CD4-positive, CD25-positive, alpha-beta regulatory T cell (primary cell): ENCODE measurements around the gene GPR32. TPM values are rescaled to one million over a fixed set of nuclear protein-coding genes. Genes with fewer than 3 reads are reported as not detected.
"Not testable (repeated sequence)": the region's sequence is repeated elsewhere in the genome, so short reads cannot be mapped to it uniquely, and the experiment has no call there.

ENCODE experiments used
- ATAC-seq, 2 donors: fragments of 150-1000 bp; cut with Tn5 transposase; one replicate each; pipeline ENCODE4 v1.10.0; 2021; ENCODE audit warnings: low read depth in 2 of 2, moderate number of reproducible peaks in 2 of 2, moderate library complexity in 1 of 2
- DNase-seq, 3 donors: peaks; one replicate each; pipeline versions ENCODE4 v3.0.0 to v3.0.0-alpha.2; 2012 to 2022; ENCODE audit warnings: mixed read lengths in 1 of 3
- H3K27ac ChIP-seq: one replicate; pipeline ENCODE4 v1.7.0; 2013; ENCODE audit warnings: mild to moderate bottlenecking, low read length; ENCODE audit not compliant: insufficient read depth, poor library complexity, severe bottlenecking
- H3K27me3 ChIP-seq: one replicate; pipeline ENCODE4 v1.7.0; 2013; ENCODE audit warnings: low read length; ENCODE audit not compliant: control insufficient read depth, insufficient read depth
- H3K36me3 ChIP-seq: one replicate; pipeline ENCODE4 v1.7.0; 2013; ENCODE audit warnings: mild to moderate bottlenecking, low read length, moderate library complexity; ENCODE audit not compliant: control insufficient read depth, insufficient read depth
- H3K4me1 ChIP-seq: 2 replicates; pipeline ENCODE4 v1.7.0; 2013; ENCODE audit warnings: mild to moderate bottlenecking, low read length; ENCODE audit not compliant: insufficient read depth, control insufficient read depth, poor library complexity, severe bottlenecking
- H3K4me3 ChIP-seq: one replicate; pipeline ENCODE4 v1.7.0; 2013; ENCODE audit warnings: low read depth, mild to moderate bottlenecking, low read length, moderate library complexity
- H3K9me3 ChIP-seq, 2 experiments: 1 replicate in 1 of 2; 2 replicates in 1 of 2; pipeline ENCODE4 v1.7.0; 2013; ENCODE audit warnings: low read length in 2 of 2, mild to moderate bottlenecking in 1 of 2, moderate library complexity in 1 of 2; ENCODE audit not compliant: control insufficient read depth in 2 of 2
- H3K27ac Mint-ChIP-seq, 3 donors: one replicate each; pipeline ENCODE4 v1.8.0; 2020 to 2022; ENCODE audit warnings: mild to moderate bottlenecking in 3 of 3, mixed read lengths in 3 of 3, moderate library complexity in 2 of 3
- H3K27me3 Mint-ChIP-seq: one replicate; pipeline ENCODE4 v1.8.0; 2022; ENCODE audit warnings: mild to moderate bottlenecking, mixed read lengths
- H3K36me3 Mint-ChIP-seq: one replicate; pipeline ENCODE4 v1.8.0; 2020; ENCODE audit warnings: mixed read lengths
- H3K4me1 Mint-ChIP-seq, 4 donors: one replicate each; pipeline ENCODE4 v1.8.0; 2020 to 2022; ENCODE audit warnings: mixed read lengths in 4 of 4, mild to moderate bottlenecking in 1 of 4
- H3K4me3 Mint-ChIP-seq, 4 donors: one replicate each; pipeline ENCODE4 v1.8.0; 2020 to 2022; ENCODE audit warnings: mild to moderate bottlenecking in 4 of 4, mixed read lengths in 4 of 4, moderate library complexity in 3 of 4
- H3K9me3 Mint-ChIP-seq, 7 donors: one replicate each; pipeline ENCODE4 v1.8.0; 2020 to 2022; ENCODE audit warnings: mixed read lengths in 7 of 7, mild to moderate bottlenecking in 3 of 7, moderate library complexity in 2 of 7
- polyA plus RNA-seq, 4 donors: library from polyadenylated mRNA; unstranded; fragments of 300-500 nt; fragmentation: Illumina TruSeq; gene quantifications; one replicate each; pipeline ENCODE4 v1.2.3, GENCODE V29; 2021
- total RNA-seq: library from RNA; stranded (reverse); gene quantifications from one replicate; pipeline ENCODE4 v1.2.3, GENCODE V29; 2022

Gene GPR32
- total RNA-seq = not detected
- not detected for polyA plus RNA-seq

- peaks cover 13% of the 10 kb centered on the region for H3K27me3 Mint-ChIP-seq
- H3K4me3 ChIP-seq, DNase-seq, H3K4me1 Mint-ChIP-seq, H3K27ac ChIP-seq, H3K9me3 Mint-ChIP-seq, H3K36me3 ChIP-seq, H3K4me1 ChIP-seq, H3K27ac Mint-ChIP-seq, H3K4me3 Mint-ChIP-seq, ATAC-seq, H3K27me3 ChIP-seq, H3K36me3 Mint-ChIP-seq, H3K9me3 ChIP-seq: not testable (repeated sequence)
These were observed at the start of gene GPR32 for GRCh38 chr19:50770164-50770563. Gene GPR32 (plus strand): TSS chr19:50770464. CDS start chr19:50770601, 137 bp downstream.

DNA sequence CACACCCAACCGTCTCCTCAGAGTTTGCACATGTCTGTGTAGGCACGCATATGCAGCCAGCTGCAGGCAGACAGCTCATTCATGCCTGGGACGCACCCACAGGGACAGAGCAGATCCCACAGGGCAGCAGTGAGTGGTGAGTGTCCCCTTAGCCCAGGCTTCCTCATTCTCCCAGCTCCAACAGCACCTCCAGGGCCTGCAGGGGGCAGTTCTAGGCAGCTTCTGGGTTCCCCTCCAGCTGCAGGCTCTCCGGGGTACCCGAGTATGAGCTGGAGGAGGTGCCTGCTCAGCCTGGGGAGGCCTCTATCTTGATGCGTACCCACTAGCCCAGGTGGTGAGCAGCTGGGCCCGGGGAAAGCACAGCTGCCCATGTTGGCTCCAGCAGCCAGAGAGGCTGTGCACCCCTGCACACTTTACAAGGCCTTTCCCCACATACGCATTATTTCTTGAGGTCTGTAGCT is 49.3 kb upstream of the GPR32 start:
- Histone ChIP-seq H3K27ac (no peak overlapping the region), H3K36me3 (no peaks in the 10 kb centered on the region), H3K4me1 (peaks cover 19% of the 10 kb centered on the region), H3K4me3 (no peak overlapping the region), H3K27me3 (peaks cover 4% of the 10 kb centered on the region), H3K9me3 (no peaks in the 10 kb centered on the region)
- H3K36me3 Mint-ChIP-seq = no peaks in the 10 kb centered on the region
- peaks cover 66% of the 10 kb centered on the region for H3K27me3 Mint-ChIP-seq
- H3K27ac Mint-ChIP-seq = no peak overlapping the region
- H3K9me3 Mint-ChIP-seq = peaks cover 0 to 12% (median 1%) of the 10 kb centered on the region in 7 donors
- H3K4me1 Mint-ChIP-seq = peaks cover 0 to 39% (median 4%) of the 10 kb centered on the region in 4 donors
- DNase-seq (no peak), ATAC-seq (no peak)
- H3K4me3 Mint-ChIP-seq = peak overlapping the region in 2 of 4 donors; percentile 32 to 65

- Histone ChIP-seq H3K9me3 (no peaks in the 10 kb centered on the region), H3K27ac (no peak overlapping the region), H3K4me3 (no peak overlapping the region), H3K4me1 (peaks cover 19% of the 10 kb centered on the region), H3K27me3 (peaks cover 4% of the 10 kb centered on the region), H3K36me3 (no peaks in the 10 kb centered on the region)
- no peak for DNase-seq
- peaks cover 0 to 15% (median 1%) of the 10 kb centered on the region in 7 donors for H3K9me3 Mint-ChIP-seq
- H3K4me1 Mint-ChIP-seq = peaks cover 0 to 44% (median 4%) of the 10 kb centered on the region in 4 donors
- no peak for ATAC-seq
- peaks cover 67% of the 10 kb centered on the region for H3K27me3 Mint-ChIP-seq
- no peak overlapping the region for H3K27ac Mint-ChIP-seq
- H3K4me3 Mint-ChIP-seq = no peak overlapping the region
- no peaks in the 10 kb centered on the region for H3K36me3 Mint-ChIP-seq
These were observed 48.7 kb upstream of the GPR32 start for GRCh38 chr19:50721441-50722137.

GRCh38 chr19:50722201-50723013 is 47.9 kb upstream of the GPR32 start:
- peak overlapping the region in 2 of 4 donors; percentile 50 to 63 for H3K4me3 Mint-ChIP-seq
- H3K4me1 Mint-ChIP-seq = peaks cover 0 to 41% (median 4%) of the 10 kb centered on the region in 4 donors
- H3K4me3 ChIP-seq = no peak overlapping the region
- peaks cover 62% of the 10 kb centered on the region for H3K27me3 Mint-ChIP-seq
- H3K27ac ChIP-seq = no peak overlapping the region
- DNase-seq (no peak), ATAC-seq (no peak)
- H3K36me3 ChIP-seq = no peaks in the 10 kb centered on the region
- H3K27me3 ChIP-seq = peaks cover 4% of the 10 kb centered on the region
- H3K27ac Mint-ChIP-seq = no peak overlapping the region
- no peaks in the 10 kb centered on the region for H3K36me3 Mint-ChIP-seq
- H3K4me1 ChIP-seq = peaks cover 19% of the 10 kb centered on the region
- no peaks in the 10 kb centered on the region for H3K9me3 ChIP-seq
- peaks cover 0 to 15% (median 1%) of the 10 kb centered on the region in 7 donors for H3K9me3 Mint-ChIP-seq

DNA sequence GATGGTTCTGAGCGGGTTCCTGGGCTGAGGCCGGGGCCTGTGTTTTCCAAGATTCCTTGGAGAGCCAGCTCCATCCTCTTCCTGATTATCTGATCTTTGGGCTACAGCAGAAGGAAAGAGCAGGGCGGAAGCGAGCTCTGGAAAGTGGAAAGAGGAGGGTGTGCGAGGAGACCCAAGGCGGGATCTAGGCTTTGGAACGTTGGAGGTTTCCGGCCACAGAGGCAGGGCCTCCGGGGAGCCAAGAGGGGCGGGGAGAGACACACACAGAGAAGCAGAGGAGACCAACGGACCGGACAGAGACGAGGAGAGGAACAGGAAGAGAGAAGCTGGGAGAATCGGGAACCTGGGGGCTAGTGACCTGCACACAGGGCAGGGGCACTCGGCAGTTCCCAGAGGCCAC is 47.2 kb upstream of the GPR32 start, which contains the start of gene CLEC11A:
CLEC11A (plus strand) TSS at position 296 of the 400 bp plus-strand sequence. CDS start 162 bp downstream, outside the sequence.
- ATAC-seq (no peak), DNase-seq (no peak)
- Mint-ChIP-seq H3K27ac (peak within 1 kb of the TSS in 1 of 3 donors; percentile 62), H3K27me3 (peaks cover 55% of the 10 kb centered on the region), H3K4me1 (peaks cover 0 to 37% (median 5%) of the 10 kb centered on the region in 4 donors), H3K4me3 (peak within 1 kb of the TSS; percentile 55 to 83 (median 70)), H3K36me3 (no peaks in the 10 kb centered on the region), H3K9me3 (peaks cover 0 to 15% (median 1%) of the 10 kb centered on the region in 7 donors)
- Histone ChIP-seq H3K9me3 (no peaks in the 10 kb centered on the region), H3K4me3 (no peak within 1 kb of the TSS), H3K27me3 (peaks cover 4% of the 10 kb centered on the region), H3K4me1 (peaks cover 19% of the 10 kb centered on the region), H3K27ac (no peak within 1 kb of the TSS), H3K36me3 (no peaks in the 10 kb centered on the region)

DNA sequence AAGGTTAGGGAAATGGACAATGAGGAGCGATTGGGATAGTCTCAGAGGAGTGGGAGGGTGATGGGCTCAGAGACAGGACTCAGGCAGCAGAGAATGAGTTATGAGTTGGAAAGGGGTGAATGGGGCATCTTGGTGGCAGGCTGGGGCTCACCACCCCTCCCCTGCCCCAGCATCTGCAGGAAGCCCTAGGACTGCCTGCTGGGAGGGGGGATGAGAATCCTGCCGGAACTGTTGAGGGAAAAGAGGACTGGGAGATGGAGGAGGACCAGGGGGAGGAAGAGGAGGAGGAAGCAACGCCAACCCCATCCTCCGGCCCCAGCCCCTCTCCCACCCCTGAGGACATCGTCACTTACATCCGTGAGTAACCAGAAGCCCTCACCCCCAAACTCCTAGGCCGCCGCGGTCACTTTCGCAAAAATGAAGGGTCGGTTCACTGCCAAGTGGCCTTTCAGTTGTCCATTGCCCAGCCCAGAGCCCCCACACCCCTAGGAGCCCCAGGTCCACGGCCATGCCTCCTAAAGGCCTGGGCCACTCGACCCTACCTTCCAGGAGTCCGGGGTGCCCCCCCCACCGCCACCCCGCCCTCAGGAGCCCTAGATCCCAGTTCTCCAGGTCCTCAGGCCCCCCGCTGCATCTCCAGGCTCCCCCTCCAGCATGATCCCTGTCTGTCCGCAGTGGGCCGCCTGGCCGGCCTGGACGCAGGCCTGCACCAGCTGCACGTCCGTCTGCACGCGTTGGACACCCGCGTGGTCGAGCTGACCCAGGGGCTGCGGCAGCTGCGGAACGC is 46.3 kb upstream of the GPR32 start:
- Histone ChIP-seq H3K4me1 (peaks cover 19% of the 10 kb centered on the region), H3K36me3 (no peaks in the 10 kb centered on the region), H3K27me3 (peaks cover 4% of the 10 kb centered on the region), H3K27ac (no peak overlapping the region), H3K4me3 (no peak overlapping the region), H3K9me3 (no peaks in the 10 kb centered on the region)
- Mint-ChIP-seq H3K4me1 (peaks cover 0 to 39% (median 5%) of the 10 kb centered on the region in 4 donors), H3K27ac (peak overlapping the region in 1 of 3 donors; percentile 62), H3K4me3 (peak overlapping the region; percentile 18 to 71 (median 62)), H3K9me3 (peaks cover 0 to 15% (median 1%) of the 10 kb centered on the region in 7 donors), H3K27me3 (peaks cover 55% of the 10 kb centered on the region), H3K36me3 (no peaks in the 10 kb centered on the region)
- ATAC-seq (no peak), DNase-seq (no peak)

DNA sequence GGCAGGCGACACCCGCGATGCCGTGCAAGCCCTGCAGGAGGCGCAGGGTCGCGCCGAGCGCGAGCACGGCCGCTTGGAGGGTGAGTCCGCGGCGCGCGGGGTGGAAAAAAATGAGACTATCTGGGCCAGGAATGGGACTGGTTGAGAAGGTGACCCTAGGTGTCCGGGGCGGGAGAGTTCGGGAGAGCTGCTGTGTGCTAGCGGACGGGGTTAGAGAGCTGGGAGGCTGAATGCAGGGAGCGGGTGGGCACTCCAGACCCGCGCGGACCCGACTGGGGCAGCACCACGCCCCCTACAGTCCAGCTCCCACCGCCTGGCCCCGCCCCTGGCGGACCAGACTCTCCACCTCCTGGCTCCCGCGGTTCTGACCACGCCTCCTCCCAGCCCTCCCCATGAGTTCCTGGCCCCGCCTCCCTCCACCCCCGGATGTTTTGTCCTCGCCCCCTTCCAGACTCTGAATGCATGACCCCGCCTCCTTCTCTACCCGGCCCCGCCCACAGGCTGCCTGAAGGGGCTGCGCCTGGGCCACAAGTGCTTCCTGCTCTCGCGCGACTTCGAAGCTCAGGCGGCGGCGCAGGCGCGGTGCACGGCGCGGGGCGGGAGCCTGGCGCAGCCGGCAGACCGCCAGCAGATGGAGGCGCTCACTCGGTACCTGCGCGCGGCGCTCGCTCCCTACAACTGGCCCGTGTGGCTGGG is 45.6 kb upstream of the GPR32 start:
- peaks cover 0 to 15% (median 1%) of the 10 kb centered on the region in 7 donors for H3K9me3 Mint-ChIP-seq
- Histone ChIP-seq H3K4me3 (no peak overlapping the region), H3K9me3 (no peaks in the 10 kb centered on the region), H3K27me3 (peaks cover 4% of the 10 kb centered on the region), H3K27ac (no peak overlapping the region), H3K4me1 (peaks cover 19% of the 10 kb centered on the region), H3K36me3 (no peaks in the 10 kb centered on the region)
- ATAC-seq (peak; percentile 78 to 80), DNase-seq (peak; percentile 65 to 93 (median 85))
- peaks cover 55% of the 10 kb centered on the region for H3K27me3 Mint-ChIP-seq
- no peak overlapping the region for H3K27ac Mint-ChIP-seq
- H3K4me3 Mint-ChIP-seq = peak overlapping the region; percentile 27 to 83 (median 75)
- no peaks in the 10 kb centered on the region for H3K36me3 Mint-ChIP-seq
- H3K4me1 Mint-ChIP-seq = peaks cover 0 to 39% (median 5%) of the 10 kb centered on the region in 4 donors
